HG03060 (cell line): ENCODE measurements around the gene TGM5.
"Not testable (repeated sequence)": the region's sequence is repeated elsewhere in the genome, so short reads cannot be mapped to it uniquely, and the experiment has no call there.

Experiments used
- ATAC-seq: cut with Tn5 transposase; IDR thresholded peaks from one replicate; pipeline ENCODE4 v1.9.1; 2021; ENCODE audit warnings: low read depth, moderate number of reproducible peaks; ENCODE audit not compliant: unreplicated experiment

TGM5 gene, protein sequence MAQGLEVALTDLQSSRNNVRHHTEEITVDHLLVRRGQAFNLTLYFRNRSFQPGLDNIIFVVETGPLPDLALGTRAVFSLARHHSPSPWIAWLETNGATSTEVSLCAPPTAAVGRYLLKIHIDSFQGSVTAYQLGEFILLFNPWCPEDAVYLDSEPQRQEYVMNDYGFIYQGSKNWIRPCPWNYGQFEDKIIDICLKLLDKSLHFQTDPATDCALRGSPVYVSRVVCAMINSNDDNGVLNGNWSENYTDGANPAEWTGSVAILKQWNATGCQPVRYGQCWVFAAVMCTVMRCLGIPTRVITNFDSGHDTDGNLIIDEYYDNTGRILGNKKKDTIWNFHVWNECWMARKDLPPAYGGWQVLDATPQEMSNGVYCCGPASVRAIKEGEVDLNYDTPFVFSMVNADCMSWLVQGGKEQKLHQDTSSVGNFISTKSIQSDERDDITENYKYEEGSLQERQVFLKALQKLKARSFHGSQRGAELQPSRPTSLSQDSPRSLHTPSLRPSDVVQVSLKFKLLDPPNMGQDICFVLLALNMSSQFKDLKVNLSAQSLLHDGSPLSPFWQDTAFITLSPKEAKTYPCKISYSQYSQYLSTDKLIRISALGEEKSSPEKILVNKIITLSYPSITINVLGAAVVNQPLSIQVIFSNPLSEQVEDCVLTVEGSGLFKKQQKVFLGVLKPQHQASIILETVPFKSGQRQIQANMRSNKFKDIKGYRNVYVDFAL

GRCh38 chr15:43266834-43267233 is at the start of gene TGM5:
Gene TGM5 (minus strand): TSS chr15:43266928. CDS start chr15:43266849, 79 bp downstream.
- ATAC-seq, result no peak

DNA sequence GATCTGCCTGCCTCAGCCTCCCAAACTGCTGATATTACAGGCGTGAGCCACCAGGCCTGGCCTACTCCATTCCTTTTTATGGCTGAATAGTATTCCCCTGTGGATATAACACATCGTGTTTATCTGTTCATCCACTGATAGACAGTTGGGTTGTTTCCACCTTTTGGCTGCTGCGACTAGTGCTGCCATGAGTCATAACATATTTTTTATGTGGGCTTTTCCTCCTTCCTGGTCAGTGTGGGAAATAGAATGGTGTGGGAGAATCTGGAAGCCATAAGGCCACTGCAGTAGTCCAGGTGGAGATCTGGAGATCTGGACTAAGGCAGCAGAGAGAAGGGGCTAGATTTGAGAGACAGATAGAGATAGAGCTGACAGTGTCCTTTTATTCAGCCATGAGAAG is 47.4 kb upstream of the TGM5 start:
- ATAC-seq, result no peak

DNA sequence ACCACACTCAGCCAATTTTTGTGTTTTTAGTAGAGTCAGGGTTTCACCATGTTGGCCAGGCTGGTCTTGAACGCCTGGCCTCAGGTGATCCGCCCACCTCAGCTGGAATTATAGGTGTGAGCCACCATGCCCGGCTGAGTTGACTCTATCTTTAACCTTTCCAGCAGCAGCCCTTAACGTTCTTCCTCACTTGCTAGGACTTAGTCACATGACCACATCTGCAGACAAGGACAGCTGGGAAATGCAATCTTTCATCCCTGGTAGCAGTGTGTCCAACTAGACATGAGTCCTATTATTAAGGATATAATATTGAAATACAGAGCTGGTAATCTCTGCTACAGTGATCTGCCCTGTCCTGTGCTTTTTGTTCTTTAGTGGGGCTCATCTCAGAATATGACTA is 45.6 kb upstream of the TGM5 start:
- no peak for ATAC-seq

GRCh38 chr15:43302205-43302817 is 35.6 kb upstream of the TGM5 start, which contains the start of gene TGM7:
Gene TGM7 (minus strand): TSS chr15:43302255.
- no peak for ATAC-seq

GRCh38 chr15:43299884-43300283 is 33.2 kb upstream of the TGM5 start:
- no peak for ATAC-seq

GRCh38 chr15:43299411-43299810 is 32.7 kb upstream of the TGM5 start:
- no peak for ATAC-seq

DNA sequence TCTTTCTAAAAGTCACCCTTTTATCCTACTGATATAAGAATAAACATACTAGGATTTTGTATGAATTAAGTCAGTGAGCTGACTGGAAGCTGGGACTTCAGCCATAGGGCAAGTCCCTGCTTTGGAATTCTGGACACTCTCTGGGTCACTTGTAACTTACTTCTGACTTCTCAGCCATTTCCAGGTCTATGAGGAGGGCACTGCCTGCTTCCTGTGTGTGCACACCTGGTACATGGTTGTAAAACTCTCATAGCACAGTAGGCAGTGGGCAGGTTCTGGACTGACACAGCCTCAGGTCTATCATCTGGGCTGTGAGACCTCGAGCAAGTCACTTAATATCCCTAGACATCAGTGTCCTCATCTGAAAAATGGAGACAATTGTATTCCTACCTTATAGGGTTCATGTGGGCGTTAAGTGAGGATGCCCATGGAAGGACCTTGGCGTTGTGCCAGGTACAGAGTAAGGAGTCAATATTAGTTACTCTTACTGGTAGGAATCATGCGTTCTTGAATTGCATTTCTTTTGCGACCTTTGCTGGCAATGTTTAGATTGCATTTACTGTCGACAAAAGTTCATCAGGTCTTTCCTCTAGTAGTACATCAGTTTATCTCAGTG is 27.5 kb upstream of the TGM5 start:
- ATAC-seq, result no peak

GRCh38 chr15:43293432-43293831 is 26.7 kb upstream of the TGM5 start:
- no peak for ATAC-seq

GRCh38 chr15:43292375-43293078 is 25.8 kb upstream of the TGM5 start:
- ATAC-seq, result no peak

DNA sequence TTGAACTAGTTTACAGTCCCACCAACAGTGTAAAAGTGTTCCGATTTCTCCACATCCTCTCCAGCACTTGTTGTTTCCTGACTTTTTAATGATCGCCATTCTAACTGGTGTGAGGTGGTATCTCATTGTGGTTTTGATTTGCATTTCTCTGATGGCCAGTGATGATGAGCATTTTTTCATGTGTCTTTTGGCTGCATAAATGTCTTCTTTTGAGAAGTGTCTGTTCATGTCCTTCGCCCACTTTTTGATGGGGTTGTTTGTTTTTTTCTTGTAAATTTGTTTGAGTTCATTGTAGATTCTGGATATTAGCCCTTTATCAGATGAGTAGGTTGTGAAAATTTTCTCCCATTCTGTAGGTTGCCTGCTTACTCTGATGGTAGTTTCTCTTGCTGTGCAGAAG is 22.9 kb upstream of the TGM5 start:
- ATAC-seq, result not testable (repeated sequence)

- no peak for ATAC-seq
Observed at GRCh38 chr15:43287254-43287653, 20.5 kb upstream of the TGM5 start.

DNA sequence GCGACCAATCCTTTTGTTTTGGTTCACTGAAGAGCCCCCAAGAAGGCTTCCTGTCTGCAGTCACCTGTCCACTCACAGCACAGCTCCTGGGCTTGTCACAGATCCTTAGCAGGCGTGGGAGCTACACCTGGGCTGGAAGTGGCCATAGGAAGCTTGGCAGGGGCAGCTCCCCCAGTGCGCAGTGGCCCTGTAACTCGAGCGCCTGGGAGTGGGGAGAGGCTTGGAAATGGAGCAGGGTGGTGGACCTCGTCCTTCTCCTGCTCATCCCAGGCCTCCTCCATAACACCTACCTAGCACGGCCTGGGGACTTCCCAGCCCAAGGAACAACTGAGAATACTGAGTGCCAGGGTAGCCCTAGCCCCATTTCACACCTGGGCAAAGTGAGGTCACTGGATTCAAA is 19.3 kb upstream of the TGM5 start:
- ATAC-seq, result no peak

DNA sequence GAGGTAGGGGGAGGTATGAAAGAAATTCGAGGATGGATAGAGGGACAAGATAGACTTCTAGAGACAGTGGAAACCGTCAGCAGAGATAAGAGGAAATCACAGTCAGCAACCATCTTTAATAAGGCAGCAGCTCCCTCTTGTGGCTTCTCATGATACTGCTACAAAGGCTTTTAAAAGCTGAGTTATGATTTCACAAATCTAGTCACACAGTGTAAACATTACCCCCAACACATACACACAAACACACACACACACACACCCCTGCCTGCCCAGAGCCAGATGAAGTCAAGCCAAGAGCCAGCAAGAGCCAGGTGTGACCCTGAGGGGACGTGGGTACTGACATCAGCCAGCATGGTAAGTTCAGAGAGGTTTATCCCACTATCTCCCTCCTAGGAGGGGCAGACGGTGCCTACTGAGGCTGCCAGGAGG is 18.9 kb upstream of the TGM5 start:
- ATAC-seq, result no peak

DNA sequence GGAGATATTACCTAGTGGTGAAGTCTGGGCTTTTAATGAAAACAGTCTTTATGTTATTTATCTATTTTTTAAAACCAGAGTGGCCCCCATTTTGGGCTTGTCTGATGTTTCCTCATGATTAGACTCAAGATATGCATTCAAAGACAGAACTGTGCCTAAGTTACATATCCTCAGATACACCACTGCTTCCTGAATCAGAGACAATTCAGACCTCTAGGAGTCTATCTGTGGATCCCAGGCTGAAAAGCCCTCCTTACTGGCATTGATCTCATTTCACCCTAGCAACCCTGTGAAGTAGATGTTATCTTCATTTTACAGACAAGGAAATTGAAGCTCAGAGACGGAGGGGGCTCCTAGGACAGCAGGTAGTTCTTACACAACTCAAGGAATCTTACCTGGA is 16.8 kb upstream of the TGM5 start:
- ATAC-seq, result no peak

DNA sequence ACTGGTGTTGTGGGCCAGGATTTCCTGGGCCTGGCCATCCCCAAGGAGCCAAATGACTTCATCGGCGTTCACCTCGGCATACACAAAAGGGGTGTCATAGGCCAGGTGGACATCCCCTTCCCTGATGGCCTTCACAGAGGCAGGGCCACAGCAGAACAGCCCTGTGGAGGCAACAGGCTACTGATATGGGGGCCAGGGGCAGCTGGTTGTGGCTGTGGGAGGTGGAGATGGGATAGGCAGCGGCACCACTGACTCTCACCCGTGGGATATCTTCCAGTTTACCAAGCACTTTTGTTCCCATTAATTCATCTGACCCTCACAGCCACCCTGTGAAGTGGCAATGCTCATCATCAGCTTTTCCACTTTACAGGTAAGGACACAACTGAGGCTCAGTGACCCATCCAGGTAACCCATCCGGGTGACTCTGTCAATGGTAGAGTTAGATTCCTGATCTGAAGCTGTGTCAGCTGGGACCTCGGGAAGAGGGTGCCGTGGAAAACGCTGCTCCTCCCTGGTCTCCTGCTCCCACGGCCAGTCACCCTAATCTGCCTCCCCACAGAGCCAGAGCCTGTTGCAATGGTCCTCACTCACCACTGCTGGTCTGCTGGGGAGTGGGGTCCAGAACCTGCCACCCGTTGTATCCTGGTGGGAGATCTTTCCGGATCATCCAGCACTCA is 15.3 kb upstream of the TGM5 start:
- no peak for ATAC-seq

- no peak for ATAC-seq
Observed at GRCh38 chr15:43280996-43281395, 14.3 kb upstream of the TGM5 start.

DNA sequence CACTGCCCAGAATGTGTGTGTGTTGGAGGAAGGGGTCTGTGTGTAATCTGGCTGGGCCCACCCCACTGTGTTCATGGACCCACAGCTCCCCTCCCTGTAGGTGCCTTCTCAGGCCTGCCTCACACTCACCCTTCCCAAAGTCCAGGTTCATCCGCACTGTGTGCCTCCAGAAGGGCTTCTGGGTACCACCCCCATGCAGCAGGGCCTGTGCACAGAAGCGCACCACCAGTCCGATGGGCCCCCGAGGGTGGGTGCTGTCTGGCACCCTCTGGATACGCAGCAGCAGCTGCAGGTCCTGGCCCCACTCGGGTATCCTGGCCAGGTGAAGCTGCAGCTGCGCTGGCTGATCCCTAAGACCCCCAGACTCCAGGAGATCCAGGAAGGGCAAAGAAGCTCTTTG is 12.8 kb upstream of the TGM5 start:
- no peak for ATAC-seq

DNA sequence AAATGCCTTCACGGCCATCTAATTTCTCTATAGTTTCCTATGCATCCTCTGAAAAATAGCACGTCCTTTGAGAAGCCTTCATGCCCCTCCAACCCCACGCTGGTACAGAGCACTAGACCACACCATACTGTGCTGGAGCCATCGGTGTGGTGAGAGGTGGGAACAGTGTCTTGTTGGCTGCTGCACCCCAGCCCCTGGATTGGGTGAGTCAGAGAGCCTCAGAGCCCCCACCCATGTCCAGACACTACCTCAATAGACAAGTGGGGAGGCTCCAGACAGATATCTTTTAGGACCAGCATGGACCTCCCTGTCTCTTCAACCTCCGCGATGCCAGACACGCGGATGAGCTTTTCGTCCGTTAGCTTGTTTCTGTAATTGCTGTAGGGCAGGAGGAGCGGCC is 12.1 kb upstream of the TGM5 start:
- ATAC-seq, result no peak

- no peak for ATAC-seq
Observed at GRCh38 chr15:43277901-43278300, 11.2 kb upstream of the TGM5 start.
